ENCODE measurements around the gene IL21R.

Gene IL21R

GRCh38 chr16:27363246-27363632 lies 38.7 kb upstream of the IL21R start:
- no peak overlapping the region for H3K4me3 ChIP-seq (replicated peaks; ENCODE audit: insufficient read depth, low read length)
- TF ChIP-seq SPI1 (IDR thresholded peaks at IDR 0.05; ENCODE audit: borderline replicate concordance, low read depth): no peak
- TF ChIP-seq CTCF (IDR thresholded peaks at IDR 0.05; ENCODE audit: insufficient read depth, low read length): no peak
- no peak for TF ChIP-seq POLR2AphosphoS5 (IDR thresholded peaks at IDR 0.05; ENCODE audit: low read depth)
- no peak for TF ChIP-seq GABPA (IDR thresholded peaks at IDR 0.05; ENCODE audit: low read depth)
- TF ChIP-seq REST (IDR thresholded peaks at IDR 0.05; ENCODE audit: insufficient replicate concordance, low read depth): no peak
- H3K27me3 ChIP-seq (ENCODE audit: insufficient read depth, poor library complexity, severe bottlenecking): no peaks in the 10 kb centered on the region
- H3K27ac ChIP-seq (replicated peaks): no peak overlapping the region
- DNase-seq (ENCODE audit: low read depth in 1 of 2, low spot score in 1 of 2): no peak

- Histone ChIP-seq H3K4me3 (replicated peaks; ENCODE audit: insufficient read depth, low read length) (no peak overlapping the region), H3K27ac (replicated peaks) (no peak overlapping the region), H3K27me3 (ENCODE audit: insufficient read depth, poor library complexity, severe bottlenecking) (no peaks in the 10 kb centered on the region)
- no peak for TF ChIP-seq CTCF (IDR thresholded peaks at IDR 0.05; ENCODE audit: insufficient read depth, low read length)
- no peak for TF ChIP-seq REST (IDR thresholded peaks at IDR 0.05; ENCODE audit: insufficient replicate concordance, low read depth)
- no peak for TF ChIP-seq POLR2AphosphoS5 (IDR thresholded peaks at IDR 0.05; ENCODE audit: low read depth)
- no peak for TF ChIP-seq SPI1 (IDR thresholded peaks at IDR 0.05; ENCODE audit: borderline replicate concordance, low read depth)
- no peak for DNase-seq (ENCODE audit: low read depth in 1 of 2, low spot score in 1 of 2)
These were observed 38.2 kb upstream of the IL21R start for GRCh38 chr16:27363797-27364196.

- no peak for DNase-seq (ENCODE audit: low read depth in 1 of 2, low spot score in 1 of 2)
- no peak overlapping the region for H3K4me3 ChIP-seq (replicated peaks; ENCODE audit: insufficient read depth, low read length)
- H3K27ac ChIP-seq (replicated peaks): no peak overlapping the region
- no peak for TF ChIP-seq REST (IDR thresholded peaks at IDR 0.05; ENCODE audit: insufficient replicate concordance, low read depth)
- TF ChIP-seq POLR2AphosphoS5 (IDR thresholded peaks at IDR 0.05; ENCODE audit: low read depth): no peak
- no peak for TF ChIP-seq SPI1 (IDR thresholded peaks at IDR 0.05; ENCODE audit: borderline replicate concordance, low read depth)
- no peak for TF ChIP-seq CTCF (IDR thresholded peaks at IDR 0.05; ENCODE audit: insufficient read depth, low read length)
- TF ChIP-seq GABPA (IDR thresholded peaks at IDR 0.05; ENCODE audit: low read depth): no peak
- no peaks in the 10 kb centered on the region for H3K27me3 ChIP-seq (ENCODE audit: insufficient read depth, poor library complexity, severe bottlenecking)
These were observed 37.4 kb upstream of the IL21R start for GRCh38 chr16:27364493-27365141.
